ENCODE data around the gene FLNB. TPM values are rescaled to one million over a fixed set of nuclear protein-coding genes. Genes with fewer than 3 reads are reported as not detected.

Gene FLNB
- polyA plus RNA-seq, 3 donors = 0.47 to 4.0 (median 2.1) TPM

- no peaks in the 10 kb centered on the region for H3K9me3 Mint-ChIP-seq
- Histone ChIP-seq H4K20me1 (ENCODE audit: insufficient read depth, low read length) (no peaks in the 10 kb centered on the region), H2AFZ (ENCODE audit: insufficient read depth, low read depth, low read length, poor library complexity, severe bottlenecking) (no peak overlapping the region), H3K27ac (ENCODE audit: low read depth in 1 of 2, low read length in 2 of 2) (no peak overlapping the region), H3K27me3 (ENCODE audit: control insufficient read depth in 2 of 2, insufficient read depth in 2 of 2, low read length in 2 of 2) (no peaks in the 10 kb centered on the region), H3K9ac (ENCODE audit: insufficient read depth, low read length, poor library complexity, severe bottlenecking) (no peak overlapping the region), H3K79me2 (ENCODE audit: insufficient read depth, low read length) (no peaks in the 10 kb centered on the region), H3K4me1 (ENCODE audit: control insufficient read depth in 1 of 2, insufficient read depth in 2 of 2, low read length in 2 of 2) (peaks cover 6 to 10% of the 10 kb centered on the region in 2 donors), H3K9me3 (replicated peaks in 1 of 2; ENCODE audit: control insufficient read depth in 1 of 2, insufficient read depth in 1 of 2, low read length in 2 of 2) (no peaks in the 10 kb centered on the region), H3K36me3 (replicated peaks in 1 of 2; ENCODE audit: control insufficient read depth in 1 of 2, insufficient read depth in 2 of 2, low read length in 2 of 2) (peaks cover 20 to 78% of the 10 kb centered on the region in 2 donors), H3K4me3 (replicated peaks in 1 of 3; ENCODE audit: low read depth in 2 of 3, low read length in 3 of 3) (no peak overlapping the region), H3K4me2 (replicated peaks; ENCODE audit: extremely low read depth, low read length, poor library complexity, severe bottlenecking) (no peak overlapping the region)
- WGBS (ENCODE audit: insufficient coverage) = 93% methylated on average over 11 of the region's 12 CpGs
- DNase-seq = no peak
- H3K27ac Mint-ChIP-seq = peak overlapping the region in 2 of 7 donors; percentile 23 to 69
- intact Hi-C loops (cut with micrococcal nuclease) = no loop called here
- H3K36me3 Mint-ChIP-seq = peaks cover 63 to 69% of the 10 kb centered on the region in 2 donors
- no peak for TF ChIP-seq CTCF (IDR thresholded peaks at IDR 0.05)
- no peaks in the 10 kb centered on the region for H3K27me3 Mint-ChIP-seq (ENCODE audit: low read depth in 3 of 3)
- peaks cover 10% of the 10 kb centered on the region for H3K4me1 Mint-ChIP-seq
- H3K4me3 Mint-ChIP-seq = no peak overlapping the region
Observed at GRCh38 chr3:58116161-58116955, 108.1 kb downstream of the FLNB start.

- H3K4me3 Mint-ChIP-seq = no peak overlapping the region
- no peak for DNase-seq
- peaks cover 10% of the 10 kb centered on the region for H3K4me1 Mint-ChIP-seq
- Histone ChIP-seq H3K27me3 (ENCODE audit: control insufficient read depth in 2 of 2, insufficient read depth in 2 of 2, low read length in 2 of 2) (no peaks in the 10 kb centered on the region), H3K36me3 (replicated peaks in 1 of 2; ENCODE audit: control insufficient read depth in 1 of 2, insufficient read depth in 2 of 2, low read length in 2 of 2) (peaks cover 15 to 75% of the 10 kb centered on the region in 2 donors), H4K20me1 (ENCODE audit: insufficient read depth, low read length) (no peaks in the 10 kb centered on the region), H3K4me1 (ENCODE audit: control insufficient read depth in 1 of 2, insufficient read depth in 2 of 2, low read length in 2 of 2) (peaks cover 6 to 10% of the 10 kb centered on the region in 2 donors), H3K4me2 (replicated peaks; ENCODE audit: extremely low read depth, low read length, poor library complexity, severe bottlenecking) (no peak overlapping the region), H3K27ac (ENCODE audit: low read depth in 1 of 2, low read length in 2 of 2) (no peak overlapping the region), H3K4me3 (replicated peaks in 1 of 3; ENCODE audit: low read depth in 2 of 3, low read length in 3 of 3) (no peak overlapping the region), H2AFZ (ENCODE audit: insufficient read depth, low read depth, low read length, poor library complexity, severe bottlenecking) (no peak overlapping the region), H3K9me3 (replicated peaks in 1 of 2; ENCODE audit: control insufficient read depth in 1 of 2, insufficient read depth in 1 of 2, low read length in 2 of 2) (no peaks in the 10 kb centered on the region), H3K79me2 (ENCODE audit: insufficient read depth, low read length) (no peaks in the 10 kb centered on the region), H3K9ac (ENCODE audit: insufficient read depth, low read length, poor library complexity, severe bottlenecking) (no peak overlapping the region)
- intact Hi-C loops (cut with micrococcal nuclease) = no loop called here
- no peaks in the 10 kb centered on the region for H3K27me3 Mint-ChIP-seq (ENCODE audit: low read depth in 3 of 3)
- H3K36me3 Mint-ChIP-seq = peaks cover 60 to 70% of the 10 kb centered on the region in 2 donors
- H3K9me3 Mint-ChIP-seq = no peaks in the 10 kb centered on the region
- no CpG with 5 or more reads among the region's 4 CpGs for WGBS (ENCODE audit: insufficient coverage)
- no peak for TF ChIP-seq CTCF (IDR thresholded peaks at IDR 0.05)
- peak overlapping the region in 2 of 7 donors; percentile 5 to 69 for H3K27ac Mint-ChIP-seq
Observed at GRCh38 chr3:58116985-58117384, 108.8 kb downstream of the FLNB start.
